ENCODE measurements around the gene PIKFYVE.

- TF ChIP-seq CTCF (IDR thresholded peaks at IDR 0.05; ENCODE audit: insufficient read depth, low read length) = no peak
- TF ChIP-seq POLR2AphosphoS5 (IDR thresholded peaks at IDR 0.05; ENCODE audit: low read depth) = no peak
- TF ChIP-seq REST (IDR thresholded peaks at IDR 0.05; ENCODE audit: insufficient replicate concordance, low read depth) = no peak
These were observed 45.3 kb downstream of the PIKFYVE start for GRCh38 chr2:208311321-208311720.
